Suprapubic skin (tissue), 4 donors: ENCODE results near the gene SCARB1.

ENCODE experiments used
- EP300 ChIP-seq: sonication (generic); formaldehyde crosslinking; IDR thresholded peaks from one replicate; pipeline ENCODE4 v1.6.1; 2017; ENCODE audit warnings: antibody characterized with exemption
- POLR2A ChIP-seq, 2 donors: fragments of 450-650 bp; IDR thresholded peaks; one replicate each; pipeline ENCODE4 v1.6.1; 2017; ENCODE audit warnings: antibody characterized with exemption in 2 of 2, mild to moderate bottlenecking in 2 of 2, moderate library complexity in 2 of 2
- POLR2AphosphoS5 ChIP-seq, 3 donors: sonication (generic); formaldehyde crosslinking; IDR thresholded peaks; one replicate each; pipeline ENCODE4 v1.6.1; 2017; ENCODE audit warnings: antibody characterized with exemption in 3 of 3
- TF ChIP-seq, protein P1 (sequence below), 2 donors: fragments of 200-600 bp in 1 of 2; fragments of 450-650 bp in 1 of 2; sonication (generic) in 1 of 2; IDR thresholded peaks; one replicate each; pipeline ENCODE4 v1.5.1; 2016 to 2019; ENCODE audit warnings: antibody characterized with exemption in 2 of 2, mild to moderate bottlenecking in 1 of 2, moderate library complexity in 1 of 2

DNA sequence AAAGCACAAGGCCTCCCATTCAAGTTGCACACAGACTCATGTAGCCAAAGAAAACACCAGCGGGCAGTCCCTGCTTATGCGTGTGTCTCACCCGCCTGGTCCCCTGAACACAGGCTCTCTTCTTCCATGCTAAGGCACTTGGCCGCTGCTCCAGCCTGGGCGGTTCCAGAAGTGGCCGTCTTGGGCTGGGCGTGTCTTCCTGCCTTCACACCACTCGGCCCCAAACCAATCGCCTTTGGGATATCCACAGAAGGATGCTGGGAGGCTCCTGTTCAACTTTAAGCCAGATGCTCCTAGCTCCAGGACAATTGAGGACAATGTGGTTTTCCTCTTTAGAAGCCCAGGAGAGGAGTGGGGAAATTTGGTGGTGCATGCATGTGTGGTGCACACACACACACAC lies 2.2 kb downstream of the SCARB1 start:
- TF ChIP-seq, protein P1, sequence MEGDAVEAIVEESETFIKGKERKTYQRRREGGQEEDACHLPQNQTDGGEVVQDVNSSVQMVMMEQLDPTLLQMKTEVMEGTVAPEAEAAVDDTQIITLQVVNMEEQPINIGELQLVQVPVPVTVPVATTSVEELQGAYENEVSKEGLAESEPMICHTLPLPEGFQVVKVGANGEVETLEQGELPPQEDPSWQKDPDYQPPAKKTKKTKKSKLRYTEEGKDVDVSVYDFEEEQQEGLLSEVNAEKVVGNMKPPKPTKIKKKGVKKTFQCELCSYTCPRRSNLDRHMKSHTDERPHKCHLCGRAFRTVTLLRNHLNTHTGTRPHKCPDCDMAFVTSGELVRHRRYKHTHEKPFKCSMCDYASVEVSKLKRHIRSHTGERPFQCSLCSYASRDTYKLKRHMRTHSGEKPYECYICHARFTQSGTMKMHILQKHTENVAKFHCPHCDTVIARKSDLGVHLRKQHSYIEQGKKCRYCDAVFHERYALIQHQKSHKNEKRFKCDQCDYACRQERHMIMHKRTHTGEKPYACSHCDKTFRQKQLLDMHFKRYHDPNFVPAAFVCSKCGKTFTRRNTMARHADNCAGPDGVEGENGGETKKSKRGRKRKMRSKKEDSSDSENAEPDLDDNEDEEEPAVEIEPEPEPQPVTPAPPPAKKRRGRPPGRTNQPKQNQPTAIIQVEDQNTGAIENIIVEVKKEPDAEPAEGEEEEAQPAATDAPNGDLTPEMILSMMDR (IDR thresholded peaks at IDR 0.05), result no peak
- no peak for TF ChIP-seq POLR2A (IDR thresholded peaks at IDR 0.05)
- no peak for TF ChIP-seq POLR2AphosphoS5 (IDR thresholded peaks at IDR 0.05)
- no peak for TF ChIP-seq EP300
